ENCODE results near the gene RECK. TPM values are rescaled to one million over a fixed set of nuclear protein-coding genes. Genes with fewer than 3 reads are reported as not detected.
A peak's percentile ranks its signal among the peaks of the same experiment; 100 is the strongest.
"Not testable (repeated sequence)": the region's sequence is repeated elsewhere in the genome, so short reads cannot be mapped to it uniquely, and the experiment has no call there.

RECK gene
- total RNA-seq, 1 donor from 2014 or later: 2.0 TPM

DNA sequence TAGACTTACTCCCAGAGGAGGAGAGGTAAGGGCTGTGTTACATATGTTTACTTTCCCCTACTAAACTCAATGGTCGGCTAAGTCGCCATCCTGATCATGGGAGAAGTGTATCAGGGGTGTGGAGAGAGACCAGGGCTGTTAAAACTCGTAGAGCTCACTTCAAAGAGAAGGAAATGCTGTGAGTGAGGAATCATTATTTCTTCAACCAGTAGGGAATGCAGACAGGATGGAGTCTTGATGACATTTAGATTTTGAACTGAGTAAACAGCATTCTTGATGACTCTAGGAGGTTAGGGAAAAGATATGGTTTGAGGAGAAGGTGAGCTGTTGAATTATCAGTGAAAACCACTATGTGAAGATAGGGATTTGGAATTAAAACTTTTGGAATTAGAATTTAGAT is 17.3 kb downstream of the RECK start:
- ATAC-seq (no peak), DNase-seq (ENCODE audit: low spot score) (no peak)

DNA sequence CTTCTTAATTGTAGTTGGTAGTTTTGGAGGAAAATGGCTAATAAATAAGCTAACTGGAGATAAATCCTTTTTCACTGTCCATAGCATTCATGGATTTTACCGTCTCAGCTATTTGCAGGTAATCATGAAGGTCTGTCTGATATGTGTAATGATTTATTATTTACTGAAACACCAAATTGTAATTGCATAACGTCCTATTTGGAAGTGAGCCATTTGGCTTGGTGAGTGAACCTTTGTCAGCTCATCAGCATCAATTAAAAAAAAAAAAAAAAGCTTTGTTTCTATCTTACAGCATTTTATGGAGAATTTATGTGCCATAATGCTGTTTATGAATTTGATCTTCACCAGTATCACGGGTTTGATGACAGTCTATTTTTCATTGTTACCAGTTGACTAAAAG is 20.2 kb downstream of the RECK start:
- DNase-seq (ENCODE audit: low spot score) (no peak), ATAC-seq (no peak)

DNA sequence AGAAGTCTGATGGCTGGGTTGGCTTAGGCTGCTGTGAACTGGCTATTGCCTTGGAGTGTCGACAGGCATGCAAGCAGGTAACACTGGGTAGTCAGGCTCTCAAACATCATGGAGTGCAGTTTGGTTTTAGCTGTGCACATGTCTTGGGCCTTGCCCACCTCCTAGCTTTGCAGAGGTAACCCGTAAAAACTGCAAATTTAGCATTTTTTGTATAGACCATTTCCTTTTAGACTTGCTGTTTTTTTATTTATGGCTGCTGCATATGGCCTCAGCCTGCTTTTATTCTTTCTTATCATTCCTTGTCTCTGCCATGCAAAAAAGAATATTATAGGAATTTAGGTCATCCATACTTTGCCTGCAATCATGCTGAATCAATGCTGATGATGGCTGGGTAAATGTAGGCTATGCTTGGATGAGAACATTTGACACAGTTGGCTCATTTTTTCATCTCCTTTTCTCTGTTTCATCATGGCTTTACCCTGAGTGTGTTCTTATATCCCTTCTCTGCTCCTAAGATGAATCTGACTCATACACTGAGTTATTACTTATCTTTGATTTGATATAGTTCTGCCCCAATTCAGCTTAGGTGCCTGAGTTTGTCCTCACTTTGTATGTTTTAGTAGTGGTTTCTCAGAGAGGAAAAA is 27.2 kb downstream of the RECK start:
- DNase-seq (ENCODE audit: low spot score): no peak
- no peak for ATAC-seq

DNA sequence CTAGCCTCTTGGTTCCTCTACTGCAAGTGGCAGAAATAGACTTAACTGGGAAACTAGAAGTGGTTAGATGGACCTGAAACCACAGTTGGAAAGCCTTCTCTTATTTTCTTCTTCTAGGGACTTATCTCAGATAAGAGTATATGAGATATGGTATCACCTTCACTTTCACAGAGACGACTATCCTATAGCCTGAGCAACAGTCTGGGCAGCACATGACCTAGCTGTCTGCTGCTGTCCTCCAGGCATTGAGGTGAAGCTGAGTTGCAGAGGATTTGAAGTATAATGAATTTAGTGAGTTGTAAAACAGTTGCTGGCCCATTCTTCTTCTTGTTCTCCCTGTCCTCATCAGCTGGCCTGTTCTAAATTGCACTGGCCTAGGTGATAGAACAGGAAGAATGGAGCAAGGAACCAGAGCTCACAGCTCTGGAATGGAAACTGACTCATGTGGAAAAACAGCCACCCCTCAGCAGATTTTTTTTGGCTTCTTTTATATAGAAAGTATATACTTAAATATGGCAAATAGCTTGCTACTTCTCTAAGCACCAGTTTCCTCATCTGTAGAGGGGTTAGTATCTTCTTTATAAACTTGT is 27.8 kb downstream of the RECK start:
- no peak for ATAC-seq
- no peak for DNase-seq (ENCODE audit: low spot score)

DNA sequence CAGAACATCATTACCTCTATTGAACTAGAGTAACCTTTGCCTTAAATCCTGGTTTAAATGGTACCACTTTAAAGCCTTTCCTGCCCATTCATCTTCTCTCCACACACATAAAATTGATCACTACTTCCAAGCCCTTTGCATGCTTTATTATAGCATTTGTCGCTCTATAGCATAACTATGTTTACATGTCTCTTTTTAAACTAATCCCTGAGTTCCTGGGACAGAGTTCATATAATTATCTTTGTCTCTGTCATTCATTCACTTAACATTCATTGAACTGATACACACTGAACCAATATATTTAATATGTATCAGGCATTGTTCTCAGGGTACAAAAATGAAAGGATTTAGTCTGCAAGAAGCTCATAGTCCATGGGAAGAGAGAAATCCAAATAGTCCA is 37.3 kb downstream of the RECK start:
- no peak for ATAC-seq
- no peak for DNase-seq (ENCODE audit: low spot score)

DNA sequence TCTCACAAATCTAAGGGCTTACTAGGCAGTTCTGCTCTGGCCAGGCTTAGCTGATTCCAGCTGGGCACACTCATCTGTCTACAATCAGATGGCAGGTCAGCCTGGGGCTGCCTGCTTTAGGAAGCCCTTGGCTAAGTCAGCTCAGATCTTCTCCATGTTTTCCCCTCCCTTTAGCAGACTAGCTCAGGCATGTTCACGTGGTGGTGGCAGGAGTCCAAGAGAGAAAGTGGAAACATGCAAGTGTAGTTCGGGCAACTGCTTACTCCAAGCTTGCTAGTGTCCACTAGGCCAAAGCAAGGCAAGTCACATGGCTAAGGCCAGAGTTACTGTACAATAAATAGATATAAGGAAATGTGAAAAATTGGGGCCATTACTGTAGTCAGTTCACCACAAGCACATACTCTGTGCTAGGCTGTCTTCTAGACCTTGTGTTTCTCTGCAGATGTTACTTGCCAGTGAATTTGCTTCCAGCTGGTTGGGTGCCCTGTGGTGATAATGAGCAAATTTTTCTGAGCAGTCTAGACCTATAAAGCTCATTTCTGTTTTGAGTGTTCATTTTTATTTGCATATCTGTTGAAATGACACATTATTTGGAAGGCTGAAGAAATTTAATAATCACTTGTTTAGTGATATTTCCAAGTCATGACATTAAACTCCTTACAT is 38.3 kb downstream of the RECK start:
- DNase-seq (ENCODE audit: low spot score) (peak; percentile 69), ATAC-seq (peak; percentile 87)

DNA sequence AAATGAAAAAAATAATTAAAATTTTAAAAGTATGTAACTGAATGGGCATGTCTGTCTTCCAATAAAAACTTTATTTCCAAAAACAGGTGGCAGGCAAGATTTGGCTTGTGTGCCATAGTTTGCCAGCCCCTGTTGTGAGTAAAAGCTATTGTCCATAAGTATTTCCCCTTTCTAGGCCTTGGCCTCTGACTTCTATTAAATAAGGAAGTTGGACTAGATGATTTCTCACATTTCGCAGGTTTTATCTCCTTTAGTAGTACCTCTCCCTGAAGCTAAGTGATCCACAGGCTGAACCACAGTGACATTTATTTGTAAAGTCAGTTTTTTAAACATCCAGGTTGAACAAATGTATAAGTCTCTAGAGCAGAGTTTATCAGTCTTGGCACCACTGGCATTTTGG is 41.3 kb downstream of the RECK start:
- ATAC-seq (no peak), DNase-seq (ENCODE audit: low spot score) (no peak)

DNA sequence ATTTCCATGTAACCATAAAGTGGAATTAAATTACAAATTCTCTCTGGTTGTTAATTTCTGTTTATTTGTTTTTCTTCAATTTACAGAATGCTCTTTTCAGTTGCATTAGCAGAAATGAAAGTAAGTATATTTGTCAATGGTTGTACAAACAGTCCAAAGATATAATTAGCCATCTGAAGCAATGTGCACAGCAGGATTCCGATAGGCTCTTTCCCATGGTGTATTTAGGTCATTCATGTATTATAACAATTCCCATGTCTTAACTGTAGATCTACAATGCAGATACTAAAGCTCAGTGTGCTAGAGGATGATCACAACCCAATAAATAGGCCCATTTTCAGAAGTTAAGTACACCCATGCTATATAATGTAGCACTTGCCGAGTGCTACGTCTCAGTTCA is 43.8 kb downstream of the RECK start:
- DNase-seq (ENCODE audit: low spot score) (no peak), ATAC-seq (peak; percentile 50)

DNA sequence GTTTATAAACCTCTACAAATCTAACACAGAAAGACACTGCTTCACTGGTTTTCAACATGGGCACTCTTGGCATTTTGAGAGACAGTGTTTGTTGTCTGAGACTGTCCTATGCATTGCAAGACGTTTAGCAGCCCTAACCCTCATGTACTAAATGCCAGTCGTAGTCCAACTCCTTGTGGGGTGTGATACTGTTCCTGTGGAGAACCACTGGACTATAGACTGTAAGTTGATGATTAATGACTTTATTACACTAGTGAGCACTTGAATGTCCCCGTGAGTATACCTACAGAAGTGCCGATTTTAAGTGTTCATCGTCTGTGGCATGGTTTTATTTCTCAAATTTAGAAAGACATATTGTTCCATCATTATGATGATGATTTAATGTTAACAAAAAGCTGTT is 46.2 kb downstream of the RECK start:
- no peak for DNase-seq (ENCODE audit: low spot score)

DNA sequence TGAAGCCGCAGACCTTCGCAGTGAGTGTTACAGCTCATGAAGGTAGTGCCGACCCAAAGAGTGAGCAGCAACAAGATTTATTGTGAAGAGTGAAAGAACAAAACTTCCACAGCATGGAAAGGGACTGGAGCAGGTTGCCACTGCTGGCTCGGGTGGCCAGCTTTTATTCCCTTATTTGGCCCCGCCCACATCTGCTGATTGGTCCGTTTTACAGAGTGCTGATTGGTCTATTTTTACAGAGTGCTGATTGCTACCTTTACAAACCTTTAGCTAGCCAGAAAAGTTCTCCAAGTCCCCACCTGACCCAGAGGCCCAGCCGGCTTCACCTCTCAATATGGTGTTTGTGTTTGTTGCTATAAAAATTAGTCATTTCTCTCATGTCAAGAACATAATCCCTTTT is 49.7 kb downstream of the RECK start:
- no peak for DNase-seq (ENCODE audit: low spot score)
- no peak for ATAC-seq

More for the DNA sequence above, 46.2 kb downstream of the RECK start:
- ATAC-seq: no peak

DNA sequence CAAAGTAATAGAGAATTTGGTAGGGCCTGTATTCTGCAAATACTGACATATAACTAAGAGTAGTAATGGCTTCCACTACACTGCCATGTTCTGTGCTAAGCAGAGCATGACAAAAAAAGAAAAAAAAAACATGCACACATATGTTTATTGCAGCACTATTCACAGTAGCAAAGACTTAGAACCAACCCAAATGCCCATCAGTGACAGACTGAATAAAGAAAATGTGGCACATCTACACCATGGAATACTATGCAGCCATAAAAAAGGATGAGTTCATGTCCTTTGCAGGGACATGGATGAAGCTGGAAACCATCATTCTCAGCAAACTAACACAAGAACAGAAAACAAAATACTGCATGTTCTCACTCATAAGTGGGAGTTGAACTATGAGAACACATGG is 50.3 kb downstream of the RECK start:
- not testable (repeated sequence) for DNase-seq (ENCODE audit: low spot score); ATAC-seq

DNA sequence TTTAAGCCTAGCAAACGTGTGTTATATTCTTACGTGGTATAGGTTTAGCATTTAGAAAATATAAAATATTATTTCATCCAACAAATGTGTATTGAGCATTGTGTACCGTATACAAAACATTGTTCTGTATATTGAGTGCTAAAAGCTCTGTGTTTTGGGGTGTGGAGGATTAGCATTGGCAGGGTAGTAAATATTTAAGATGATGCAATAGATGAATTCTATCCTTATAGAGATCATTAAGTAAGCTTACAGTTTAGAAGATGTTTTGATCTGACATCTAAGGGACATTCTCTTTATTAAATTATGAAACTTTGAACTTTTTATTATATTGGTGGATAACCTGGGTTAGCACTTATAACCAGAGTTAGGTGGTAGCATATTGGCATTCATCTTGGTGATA is 51.3 kb downstream of the RECK start:
- ATAC-seq (no peak), DNase-seq (ENCODE audit: low spot score) (no peak)

DNA sequence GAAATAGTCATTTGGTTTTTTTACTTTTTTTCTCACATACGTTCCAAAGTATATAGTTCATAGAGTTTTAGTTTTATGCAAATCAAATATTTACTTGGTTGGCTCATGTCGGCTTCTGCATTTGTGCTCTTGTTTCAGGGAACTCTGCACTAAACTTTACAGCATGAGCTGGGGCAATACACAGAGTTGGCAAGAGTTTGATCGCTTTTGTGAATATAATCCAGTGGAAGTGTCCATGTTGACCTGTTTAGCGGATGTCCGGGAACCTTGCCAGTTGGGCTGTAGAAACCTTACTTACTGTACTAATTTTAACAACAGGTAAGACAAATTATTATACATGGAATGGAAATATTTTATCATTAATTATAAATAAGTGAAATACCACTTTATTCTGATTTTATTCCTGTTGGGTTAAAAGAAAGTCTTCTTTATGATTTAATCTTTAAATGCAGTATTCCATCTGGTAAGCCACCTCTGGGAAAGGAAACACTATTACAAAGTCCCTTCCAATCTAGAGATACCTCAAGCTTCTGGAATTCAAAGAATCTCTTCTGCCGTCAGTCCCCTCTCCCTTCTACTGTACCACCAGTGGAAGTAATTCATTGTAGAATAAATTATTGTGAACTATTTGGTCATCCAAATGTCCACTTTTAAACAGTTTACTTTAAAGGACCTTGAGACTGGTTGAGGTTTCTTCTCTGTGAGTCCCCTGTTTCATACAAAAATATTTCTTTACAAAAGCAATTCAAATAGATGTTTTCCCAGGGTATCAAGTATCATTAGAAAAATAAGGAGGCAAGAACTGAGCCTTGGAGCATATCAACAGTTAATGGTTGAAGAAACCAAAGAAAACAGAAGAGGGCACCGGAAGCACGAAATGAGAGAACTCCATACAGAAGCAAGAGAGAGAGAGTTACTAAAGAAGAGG is 54.6 kb downstream of the RECK start:
- peak; percentile 88 for ATAC-seq
- DNase-seq (ENCODE audit: low spot score): peak; percentile 74

DNA sequence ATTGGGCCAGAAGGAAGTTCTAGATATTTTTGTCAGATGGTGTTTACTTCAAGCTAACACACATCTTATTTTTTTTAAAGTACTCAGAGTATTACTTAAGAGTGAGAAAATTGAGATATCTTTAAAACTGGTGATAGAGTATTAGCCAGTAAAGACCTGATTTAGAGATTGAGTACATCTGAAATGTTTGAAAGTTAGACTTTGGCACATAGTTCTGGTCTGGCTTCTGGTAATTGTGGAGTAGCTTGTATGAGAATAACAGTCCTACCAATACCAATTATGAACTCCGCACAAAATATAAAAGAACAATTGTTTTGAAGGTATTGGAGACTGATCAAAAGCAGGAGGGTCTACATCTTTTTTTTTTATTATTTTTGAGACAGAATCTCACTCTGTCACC is 55.3 kb downstream of the RECK start:
- DNase-seq (ENCODE audit: low spot score): no peak
- ATAC-seq: peak; percentile 59

DNA sequence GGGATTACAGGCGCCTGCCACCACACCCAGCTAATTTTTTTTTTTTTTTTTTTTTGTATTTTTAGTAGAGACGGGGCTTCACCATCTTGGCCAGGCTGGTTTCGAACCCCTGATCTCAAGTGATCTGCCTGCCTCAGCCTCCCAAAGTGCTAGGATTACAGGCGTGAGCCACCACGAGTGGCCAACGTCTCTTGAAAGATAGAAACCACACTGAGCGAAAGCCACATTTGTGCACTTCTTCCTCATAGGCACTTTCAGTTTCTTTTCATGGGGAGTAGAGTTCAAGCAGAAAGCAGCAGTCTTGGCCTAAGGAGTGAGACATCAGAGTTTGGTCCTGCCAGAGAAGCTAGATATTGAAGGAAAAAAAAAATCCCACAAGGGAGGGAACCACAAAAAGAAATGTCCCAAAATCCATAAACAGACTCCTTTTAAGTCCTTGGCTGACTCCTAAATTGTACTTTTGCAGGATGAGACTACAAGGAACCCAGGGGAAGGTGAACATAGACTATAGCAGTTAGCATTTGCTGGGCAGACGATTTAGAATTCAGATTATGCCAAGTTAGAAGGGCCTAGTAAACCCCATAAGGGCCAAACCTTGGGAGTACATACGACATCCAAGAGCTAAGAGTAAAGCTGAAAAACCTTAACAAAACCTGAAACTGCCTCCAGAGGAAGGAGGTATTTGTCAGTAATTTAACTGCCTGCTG is 55.9 kb downstream of the RECK start:
- ATAC-seq (peak; percentile 52), DNase-seq (ENCODE audit: low spot score) (no peak)

DNA sequence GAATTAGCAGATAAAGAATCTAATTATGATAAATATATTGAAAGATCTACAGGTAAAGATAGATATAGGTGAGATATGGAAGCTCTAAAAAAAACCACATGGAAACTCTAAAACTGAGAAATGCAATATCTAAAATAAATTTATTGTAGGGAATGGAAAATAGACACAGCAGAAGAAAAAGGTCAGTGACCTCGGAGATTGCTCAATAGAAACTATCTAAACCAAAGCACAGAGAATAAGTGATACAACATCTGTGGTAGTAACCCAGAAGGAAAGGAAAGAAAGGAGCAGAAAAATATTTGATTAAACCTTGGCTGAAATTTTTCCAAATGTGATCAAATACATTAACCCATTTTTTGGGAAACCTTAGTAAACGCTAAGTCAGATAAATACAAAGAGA is 56.7 kb downstream of the RECK start:
- ATAC-seq (peak; percentile 72), DNase-seq (ENCODE audit: low spot score) (no peak)

DNA sequence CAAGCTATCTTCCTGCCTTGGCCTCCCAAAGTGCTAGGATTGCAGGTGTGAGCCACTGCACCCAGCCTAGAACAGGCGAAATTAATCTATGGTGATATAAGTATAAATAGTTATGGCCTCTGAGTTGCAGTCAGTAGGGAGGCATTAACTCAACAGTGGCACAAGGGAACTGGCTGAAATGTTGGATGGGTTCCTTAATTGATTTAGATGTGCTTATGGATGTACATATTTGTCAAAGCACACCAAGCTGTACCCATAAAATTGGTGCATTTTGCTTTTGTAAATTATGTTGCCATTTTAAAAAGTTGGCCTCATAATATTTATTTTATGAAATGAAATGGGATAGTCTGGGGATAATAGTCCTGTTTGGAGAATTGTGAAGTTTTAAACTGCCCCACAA is 63.0 kb downstream of the RECK start:
- DNase-seq (ENCODE audit: low spot score): no peak
- no peak for ATAC-seq

DNA sequence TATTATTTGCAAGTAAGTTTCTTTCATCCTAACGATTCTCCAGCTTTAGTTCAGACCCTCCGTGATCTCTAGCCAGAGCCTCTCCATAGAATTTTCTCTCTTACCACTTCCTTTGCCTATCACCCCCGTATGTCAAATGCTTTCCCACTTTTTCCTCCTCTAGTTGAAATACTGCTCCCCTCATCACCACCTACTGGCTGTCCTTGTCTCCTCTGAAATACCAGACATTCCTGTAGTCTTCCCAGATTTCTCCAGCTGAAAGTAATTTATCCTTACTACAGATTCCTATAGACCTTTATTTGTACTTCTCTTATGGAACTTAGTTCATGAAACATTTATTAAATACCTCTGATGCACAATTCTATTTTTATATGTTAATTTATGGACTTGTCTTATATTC is 63.8 kb downstream of the RECK start:
- DNase-seq (ENCODE audit: low spot score): no peak
- ATAC-seq: no peak

DNA sequence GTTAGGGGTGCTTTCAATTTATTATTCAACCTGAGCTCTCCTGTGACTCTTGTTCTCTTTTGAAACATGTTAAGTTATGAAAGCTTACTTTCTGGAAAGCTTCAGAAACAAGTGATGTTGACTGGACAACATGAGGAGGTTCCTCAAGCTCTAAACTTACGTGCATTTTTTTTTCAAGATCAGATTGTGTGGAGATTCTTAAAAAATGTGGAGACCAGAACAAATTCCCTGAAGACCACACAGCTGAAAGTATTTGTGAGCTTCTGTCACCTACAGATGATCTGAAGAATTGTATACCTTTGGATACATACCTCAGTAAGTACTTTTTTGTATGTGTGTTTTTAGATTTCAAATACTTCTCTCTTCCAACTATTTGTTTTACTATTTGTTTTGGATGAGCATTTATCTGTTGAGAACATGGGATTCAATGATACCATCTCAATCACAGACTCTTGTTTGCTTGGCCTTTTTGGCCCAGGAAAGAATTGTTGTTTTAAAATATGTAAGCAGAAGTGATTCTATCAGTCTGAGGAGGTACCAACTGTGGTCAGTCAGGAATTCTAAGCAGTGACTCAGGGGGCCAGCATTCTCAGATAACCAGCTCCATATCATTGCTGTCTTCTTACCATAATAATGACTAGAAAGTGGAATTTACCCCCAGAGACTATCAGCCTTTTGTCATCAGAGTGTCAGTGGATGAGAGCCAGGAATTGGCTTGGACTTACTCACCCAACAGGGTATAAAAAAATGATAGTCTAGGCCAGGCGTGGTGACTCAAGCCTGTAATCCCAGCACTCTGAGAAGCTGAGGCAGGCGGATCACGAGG is 65.4 kb downstream of the RECK start:
- ATAC-seq (peak; percentile 87), DNase-seq (ENCODE audit: low spot score) (peak; percentile 57)

Measured in left lobe of liver (tissue), 2 donors.